Lung (tissue), 12 donors: ENCODE data around the gene RASAL2. TPM values are rescaled to one million over a fixed set of nuclear protein-coding genes. Genes with fewer than 3 reads are reported as not detected.

ENCODE experiments used
- ATAC-seq: fragments of 200-7000 bp; cut with Tn5 transposase; one replicate; pipeline ENCODE4 v1.9.1; 2020; ENCODE audit warnings: moderate number of reproducible peaks; ENCODE audit not compliant: insufficient read depth, low FRiP score
- DNase-seq, 3 donors: peaks; one replicate each; pipeline ENCODE4 v3.0.0-alpha.2; 2013 to 2017
- H3K27ac ChIP-seq, 2 donors: one replicate each; pipeline ENCODE4 v1.5.1; 2013; ENCODE audit warnings: mild to moderate bottlenecking in 2 of 2, moderate library complexity in 2 of 2, control low read depth in 1 of 2, inconsistent platforms in 1 of 2, low read depth in 1 of 2, low read length in 1 of 2
- H3K27me3 ChIP-seq, 3 donors: one replicate each; pipeline ENCODE4 v1.5.1; 2013; ENCODE audit warnings: low read length in 2 of 3; ENCODE audit not compliant: control insufficient read depth in 3 of 3, insufficient read depth in 3 of 3
- H3K36me3 ChIP-seq, 4 donors: one replicate each; pipeline ENCODE4 v1.5.1; 2013; ENCODE audit warnings: low read length in 4 of 4, mild to moderate bottlenecking in 1 of 4, moderate library complexity in 1 of 4; ENCODE audit not compliant: control insufficient read depth in 4 of 4, insufficient read depth in 4 of 4
- H3K4me1 ChIP-seq, 5 donors: one replicate each; pipeline ENCODE4 v1.5.1; 2013; ENCODE audit warnings: low read length in 5 of 5, mild to moderate bottlenecking in 2 of 5, moderate library complexity in 1 of 5; ENCODE audit not compliant: control insufficient read depth in 5 of 5, insufficient read depth in 5 of 5
- H3K4me3 ChIP-seq: one replicate; pipeline ENCODE4 v1.5.1; 2013; ENCODE audit warnings: mild to moderate bottlenecking, control low read depth, moderate library complexity
- H3K9ac ChIP-seq, 2 donors: one replicate each; pipeline ENCODE4 v1.5.1; 2013; ENCODE audit warnings: low read length in 2 of 2, control low read depth in 1 of 2; ENCODE audit not compliant: insufficient read depth in 1 of 2
- H3K9me3 ChIP-seq, 4 donors: one replicate each; pipeline ENCODE4 v1.5.1; 2013; ENCODE audit warnings: low read length in 3 of 4, mild to moderate bottlenecking in 1 of 4, moderate library complexity in 1 of 4; ENCODE audit not compliant: control insufficient read depth in 4 of 4, insufficient read depth in 3 of 4
- WGBS, 2 donors: extraction: QIAGEN DNeasy Blood & Tissue Kit; methylation state at CpG; one replicate each; pipeline ENCODE4 v1.1.7; 2013; 5-methylcytosine and 5-hydroxymethylcytosine counted together
- polyA plus RNA-seq, 2 donors: library from polyadenylated mRNA; stranded (reverse); fragments of 200-250 nt; gene quantifications; one replicate each; pipeline ENCODE4 v1.2.1, GENCODE V29; 2013
- total RNA-seq, 2 donors: library from RNA; depleted of rRNA in 1 of 2; stranded (reverse); fragments of >200 nt in 1 of 2; gene quantifications; one replicate each; pipeline ENCODE4 v1.2.1, GENCODE V29; 2014 to 2021
- TF ChIP-seq, protein P1 (sequence below): IDR thresholded peaks from 2 replicates; pipeline ENCODE4 v1.5.1; 2012; ENCODE audit warnings: mild to moderate bottlenecking; ENCODE audit errors: control extremely low read depth, extremely low read depth
- donor health status: control.
- donor health status: control.
- donor health status: Bipolar disorder and iron deficiency.
- donor health status: healthy.
- donor health status: DM: yes; HTN: yes; CAD: no.

The RASAL2 gene
- total and polyA plus RNA-seq, 4 donors, result 4.9 to 34.8 (median 15.8) TPM

DNA sequence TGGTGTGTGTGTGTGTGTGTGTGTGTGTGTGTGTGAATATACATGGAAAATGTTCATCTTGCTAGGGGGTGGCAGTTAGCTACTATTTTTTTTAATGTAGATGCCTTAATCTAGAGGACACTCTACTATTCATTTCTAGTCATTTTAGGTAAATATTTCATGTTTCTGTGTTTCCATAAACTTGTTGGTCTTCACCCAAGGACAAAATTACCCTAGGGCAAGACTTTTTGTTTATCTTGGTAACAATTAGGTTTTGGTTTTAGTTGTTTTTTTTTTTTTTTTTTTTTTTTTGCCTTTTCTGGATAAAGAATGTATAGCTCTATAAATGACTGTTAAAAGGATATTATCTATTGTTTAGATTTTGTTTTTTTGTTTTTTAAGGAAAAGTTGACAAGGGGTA is 370.7 kb downstream of the RASAL2 start:
- H3K4me3 ChIP-seq, result no peak overlapping the region
- DNase-seq, result no peak
- H3K27me3 ChIP-seq, result no peaks in the 10 kb centered on the region
- H3K27ac ChIP-seq, result no peak overlapping the region
- H3K36me3 ChIP-seq, result peaks cover 11 to 42% (median 29%) of the 10 kb centered on the region in 4 donors
- ATAC-seq, result no peak
- peaks cover 0 to 2% (median 0%) of the 10 kb centered on the region in 4 donors for H3K9me3 ChIP-seq
- peaks cover 0 to 5% (median 0%) of the 10 kb centered on the region in 5 donors for H3K4me1 ChIP-seq
- H3K9ac ChIP-seq, result no peak overlapping the region
- TF ChIP-seq, protein P1, sequence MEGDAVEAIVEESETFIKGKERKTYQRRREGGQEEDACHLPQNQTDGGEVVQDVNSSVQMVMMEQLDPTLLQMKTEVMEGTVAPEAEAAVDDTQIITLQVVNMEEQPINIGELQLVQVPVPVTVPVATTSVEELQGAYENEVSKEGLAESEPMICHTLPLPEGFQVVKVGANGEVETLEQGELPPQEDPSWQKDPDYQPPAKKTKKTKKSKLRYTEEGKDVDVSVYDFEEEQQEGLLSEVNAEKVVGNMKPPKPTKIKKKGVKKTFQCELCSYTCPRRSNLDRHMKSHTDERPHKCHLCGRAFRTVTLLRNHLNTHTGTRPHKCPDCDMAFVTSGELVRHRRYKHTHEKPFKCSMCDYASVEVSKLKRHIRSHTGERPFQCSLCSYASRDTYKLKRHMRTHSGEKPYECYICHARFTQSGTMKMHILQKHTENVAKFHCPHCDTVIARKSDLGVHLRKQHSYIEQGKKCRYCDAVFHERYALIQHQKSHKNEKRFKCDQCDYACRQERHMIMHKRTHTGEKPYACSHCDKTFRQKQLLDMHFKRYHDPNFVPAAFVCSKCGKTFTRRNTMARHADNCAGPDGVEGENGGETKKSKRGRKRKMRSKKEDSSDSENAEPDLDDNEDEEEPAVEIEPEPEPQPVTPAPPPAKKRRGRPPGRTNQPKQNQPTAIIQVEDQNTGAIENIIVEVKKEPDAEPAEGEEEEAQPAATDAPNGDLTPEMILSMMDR, result no peak

DNA sequence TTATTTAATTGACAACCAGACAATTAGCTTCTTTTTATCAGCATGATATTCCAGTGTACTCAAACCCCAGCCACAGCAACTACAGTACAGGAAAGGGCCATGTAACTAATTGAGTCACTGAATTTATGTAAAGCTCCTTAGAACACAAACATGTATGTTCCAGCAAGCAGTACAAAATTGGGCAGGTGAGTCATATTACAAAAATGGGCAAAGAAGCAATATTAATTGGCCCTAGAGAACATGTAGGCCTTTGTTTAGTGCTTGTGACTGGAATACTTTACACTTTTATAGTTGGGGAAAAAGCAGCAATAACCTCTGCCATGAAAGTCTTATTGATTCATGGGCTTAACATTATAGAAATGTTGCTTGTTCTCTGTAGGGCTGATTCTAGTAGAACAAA is 371.1 kb downstream of the RASAL2 start:
- H3K9ac ChIP-seq, result no peak overlapping the region
- no peak overlapping the region for H3K4me3 ChIP-seq
- peaks cover 10 to 42% (median 29%) of the 10 kb centered on the region in 4 donors for H3K36me3 ChIP-seq
- ATAC-seq (peak; percentile 19), DNase-seq (no peak)
- H3K9me3 ChIP-seq, result peaks cover 0 to 2% (median 0%) of the 10 kb centered on the region in 4 donors
- H3K27ac ChIP-seq, result no peak overlapping the region
- peaks cover 0 to 5% (median 0%) of the 10 kb centered on the region in 5 donors for H3K4me1 ChIP-seq
- TF ChIP-seq, protein P1, result no peak
- H3K27me3 ChIP-seq, result no peaks in the 10 kb centered on the region

DNA sequence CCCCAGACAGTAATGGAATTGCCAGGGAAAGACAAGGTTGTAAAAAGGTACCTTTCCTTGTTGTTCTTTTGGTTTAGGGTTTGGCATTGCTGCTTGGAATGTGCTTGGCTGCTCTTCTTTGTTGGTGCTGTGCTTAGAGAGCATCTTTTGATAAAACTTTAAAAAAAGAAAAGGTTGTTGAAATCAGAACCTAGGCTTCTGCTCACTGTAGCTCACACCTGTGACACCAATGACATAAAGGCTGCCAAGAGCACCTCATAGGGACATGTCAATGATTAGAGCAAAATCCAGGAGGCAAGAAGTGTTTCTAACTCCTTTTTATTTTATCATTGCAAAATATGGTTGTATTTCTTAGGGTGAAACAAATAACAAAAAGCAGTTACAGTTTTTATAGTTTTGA is 373.9 kb downstream of the RASAL2 start:
- no peak overlapping the region for H3K27ac ChIP-seq
- peaks cover 0 to 5% (median 0%) of the 10 kb centered on the region in 5 donors for H3K4me1 ChIP-seq
- DNase-seq, result no peak
- peaks cover 0 to 2% (median 0%) of the 10 kb centered on the region in 4 donors for H3K9me3 ChIP-seq
- TF ChIP-seq, protein P1, result no peak
- no peak for ATAC-seq
- H3K4me3 ChIP-seq, result no peak overlapping the region
- H3K36me3 ChIP-seq, result peaks cover 14 to 47% (median 32%) of the 10 kb centered on the region in 4 donors
- H3K9ac ChIP-seq, result no peak overlapping the region
- H3K27me3 ChIP-seq, result no peaks in the 10 kb centered on the region

DNA sequence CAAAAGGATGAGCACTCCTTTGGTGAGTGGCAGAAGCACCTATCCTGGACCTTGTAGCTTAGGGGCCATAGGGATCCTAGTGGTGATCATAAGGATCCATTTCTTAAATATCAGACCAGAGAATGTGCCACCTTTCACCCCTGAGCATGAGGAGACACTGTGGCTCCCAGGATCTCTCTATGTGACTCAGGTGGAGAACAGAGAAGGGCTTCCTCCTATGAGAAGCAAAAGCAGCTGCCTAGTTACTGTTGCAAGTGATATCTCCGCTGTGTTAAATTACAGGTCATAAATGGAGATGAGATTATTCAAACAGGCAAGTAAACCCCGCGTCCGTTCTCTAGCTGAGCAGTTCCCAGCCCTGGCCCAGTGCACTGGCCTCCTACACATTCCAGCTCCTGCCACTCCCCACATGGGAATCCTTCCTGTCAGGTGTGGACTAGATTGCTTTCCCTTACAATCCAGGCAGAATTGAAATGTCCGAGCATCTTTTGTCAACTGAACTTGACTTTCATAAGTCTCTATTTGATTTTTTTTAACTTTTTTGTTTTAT is 376.6 kb downstream of the RASAL2 start:
- no peaks in the 10 kb centered on the region for H3K27me3 ChIP-seq
- H3K9ac ChIP-seq, result no peak overlapping the region
- TF ChIP-seq, protein P1, result no peak
- H3K4me3 ChIP-seq, result no peak overlapping the region
- H3K27ac ChIP-seq, result peak overlapping the region in 1 of 2 donors; percentile 1
- peaks cover 20 to 49% (median 37%) of the 10 kb centered on the region in 4 donors for H3K36me3 ChIP-seq
- no peak for ATAC-seq
- peaks cover 0 to 2% (median 0%) of the 10 kb centered on the region in 4 donors for H3K9me3 ChIP-seq
- H3K4me1 ChIP-seq, result peaks cover 0 to 3% (median 0%) of the 10 kb centered on the region in 5 donors
- WGBS, 2 donors, result 81 to 86% methylated on average over 5 of the region's 5 CpGs
- DNase-seq, result no peak
